Astrocyte of the spinal cord (primary cell): ENCODE results near the gene CRYBG3.
"Not testable (repeated sequence)": the region's sequence is repeated elsewhere in the genome, so short reads cannot be mapped to it uniquely, and the experiment has no call there.

Source experiments
- DNase-seq: peaks from one replicate; pipeline ENCODE4 v3.0.0; 2011; ENCODE audit warnings: low read depth, low spot score
- H3K4me3 ChIP-seq: 2 replicates; pipeline ENCODE4 v1.5.1; 2011; ENCODE audit warnings: low read depth, mild to moderate bottlenecking, low read length, moderate library complexity
- CTCF ChIP-seq: IDR thresholded peaks from 2 replicates; pipeline ENCODE4 v1.5.1; 2012; ENCODE audit warnings: low read depth, mild to moderate bottlenecking, low read length, inconsistent platforms
- in situ Hi-C: cut with HindIII; loops from 2 replicates; pipeline ENCODE4 v1.10.0; 2017; ENCODE audit warnings: low sequenced_read_pairs

CRYBG3 gene

GRCh38 chr3:97831140-97831539 is 9.3 kb downstream of the CRYBG3 start:
- no peak for TF ChIP-seq CTCF
- in situ Hi-C loops = no loop called here
- H3K4me3 ChIP-seq = no peak overlapping the region
- no peak for DNase-seq

- H3K4me3 ChIP-seq, in situ Hi-C loops, DNase-seq: not testable (repeated sequence)
These were observed 11.4 kb downstream of the CRYBG3 start for GRCh38 chr3:97833184-97833583.

GRCh38 chr3:97835761-97836160 is 13.9 kb downstream of the CRYBG3 start:
- in situ Hi-C loops = no loop called here
- peak; percentile 69 for DNase-seq

GRCh38 chr3:97838393-97838792 is 16.6 kb downstream of the CRYBG3 start:
- in situ Hi-C loops = no loop called here
- no peak for DNase-seq
- H3K4me3 ChIP-seq = no peak overlapping the region
- TF ChIP-seq CTCF = no peak

More at GRCh38 chr3:97835761-97836160, 13.9 kb downstream of the CRYBG3 start:
- no peak for TF ChIP-seq CTCF
- H3K4me3 ChIP-seq = no peak overlapping the region

- in situ Hi-C loops = no loop called here
- no peak for DNase-seq
- TF ChIP-seq CTCF = no peak
- no peak overlapping the region for H3K4me3 ChIP-seq
These were observed 18.1 kb downstream of the CRYBG3 start for GRCh38 chr3:97839944-97840343.

- no peak overlapping the region for H3K4me3 ChIP-seq
- TF ChIP-seq CTCF = no peak
These were observed 19.5 kb downstream of the CRYBG3 start for GRCh38 chr3:97841304-97841703.

GRCh38 chr3:97841956-97842355 is 20.1 kb downstream of the CRYBG3 start:
- TF ChIP-seq CTCF = no peak
- in situ Hi-C loops = no loop called here
- DNase-seq = no peak
- no peak overlapping the region for H3K4me3 ChIP-seq

More at GRCh38 chr3:97841304-97841703, 19.5 kb downstream of the CRYBG3 start:
- DNase-seq = no peak
- in situ Hi-C loops = no loop called here
